ENCODE data around the gene LY6G6F.
A peak's percentile ranks its signal among the peaks of the same experiment; 100 is the strongest.

Gene LY6G6F, protein sequence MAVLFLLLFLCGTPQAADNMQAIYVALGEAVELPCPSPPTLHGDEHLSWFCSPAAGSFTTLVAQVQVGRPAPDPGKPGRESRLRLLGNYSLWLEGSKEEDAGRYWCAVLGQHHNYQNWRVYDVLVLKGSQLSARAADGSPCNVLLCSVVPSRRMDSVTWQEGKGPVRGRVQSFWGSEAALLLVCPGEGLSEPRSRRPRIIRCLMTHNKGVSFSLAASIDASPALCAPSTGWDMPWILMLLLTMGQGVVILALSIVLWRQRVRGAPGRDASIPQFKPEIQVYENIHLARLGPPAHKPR

DNA sequence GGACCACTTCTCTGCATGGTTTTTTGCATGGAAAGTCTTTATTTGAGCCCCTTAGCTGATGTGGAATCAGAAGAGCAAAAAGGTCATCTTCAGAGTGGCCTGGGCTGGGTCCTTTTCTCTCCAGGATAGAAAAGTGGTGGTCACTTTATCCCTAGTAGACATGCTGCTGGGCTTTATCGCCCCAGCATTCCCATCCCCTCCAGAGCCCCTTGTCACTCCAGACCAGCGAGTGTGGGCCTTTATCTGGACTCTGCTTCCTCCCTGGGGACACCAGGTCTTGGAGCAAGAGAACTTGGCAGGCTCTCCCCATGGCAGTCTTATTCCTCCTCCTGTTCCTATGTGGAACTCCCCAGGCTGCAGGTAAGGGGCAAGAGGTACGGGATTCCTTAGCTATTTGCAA lies at the start of gene LY6G6F:
TSS of gene LY6G6F (plus strand) at position 268 of the 400 bp plus-strand sequence. CDS start at position 309, 41 bp downstream.
- no peak for DNase-seq (ENCODE audit: low read depth in 2 of 2)

DNA sequence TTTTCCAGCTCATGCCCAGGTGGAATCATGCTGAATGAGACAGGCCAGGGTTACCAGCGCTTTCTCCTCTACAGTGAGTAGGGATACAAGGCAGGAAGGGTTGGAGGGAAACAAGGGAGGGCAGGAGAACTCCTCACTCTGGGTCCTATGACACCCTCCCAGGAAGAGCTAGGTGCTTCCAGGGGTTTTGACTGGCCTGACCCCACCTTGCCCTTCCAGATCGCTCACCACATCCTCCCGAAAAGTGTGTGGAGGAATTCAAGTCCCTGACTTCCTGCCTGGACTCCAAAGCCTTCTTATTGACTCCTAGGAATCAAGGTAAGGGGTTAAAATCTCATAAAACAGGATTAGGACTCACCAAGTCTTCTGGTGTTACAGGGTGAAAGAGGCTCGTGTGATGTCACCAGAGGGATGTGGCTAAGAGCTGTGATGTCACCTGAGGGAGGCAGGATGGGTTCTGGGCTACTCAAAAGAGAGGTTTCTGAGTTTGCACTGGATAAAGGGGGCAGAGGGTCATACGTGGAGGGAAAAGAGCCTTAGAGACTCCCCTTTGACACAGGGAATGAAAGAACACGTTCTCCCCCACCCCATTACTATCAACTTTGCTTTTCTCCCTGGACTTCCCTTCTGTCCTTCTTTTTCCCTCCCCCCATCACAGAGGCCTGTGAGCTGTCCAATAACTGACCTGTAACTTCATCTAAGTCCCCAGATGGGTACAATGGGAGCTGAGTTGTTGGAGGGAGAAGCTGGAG lies 49.1 kb upstream of the LY6G6F start:
- DNase-seq (ENCODE audit: low read depth in 2 of 2): no peak

DNA sequence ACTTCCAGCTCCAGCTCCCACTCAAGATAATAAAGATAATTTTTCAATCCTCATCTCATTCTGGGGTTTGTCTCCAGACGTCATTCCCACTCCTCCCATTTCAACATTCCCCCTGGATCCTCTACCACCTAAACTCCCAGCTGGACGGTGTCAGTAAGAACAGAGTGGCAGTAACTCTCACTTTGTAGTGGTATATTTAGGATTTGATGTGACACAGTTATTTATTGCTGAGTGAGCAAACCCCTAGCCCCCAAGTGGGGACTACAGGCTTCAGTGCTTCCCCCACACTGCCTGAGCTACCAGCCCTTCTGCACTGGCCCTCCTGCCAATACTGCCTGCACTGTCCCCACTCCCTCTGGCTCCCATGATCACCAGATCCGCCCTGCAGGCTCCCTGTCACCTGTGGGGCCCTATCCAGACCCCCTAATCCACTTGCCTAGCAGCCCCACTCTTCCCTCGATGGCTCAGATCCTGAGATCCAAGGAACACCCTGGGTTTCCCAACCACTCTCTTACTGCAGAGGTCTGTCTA lies 48.4 kb upstream of the LY6G6F start:
- no peak for DNase-seq (ENCODE audit: low read depth in 2 of 2)

DNA sequence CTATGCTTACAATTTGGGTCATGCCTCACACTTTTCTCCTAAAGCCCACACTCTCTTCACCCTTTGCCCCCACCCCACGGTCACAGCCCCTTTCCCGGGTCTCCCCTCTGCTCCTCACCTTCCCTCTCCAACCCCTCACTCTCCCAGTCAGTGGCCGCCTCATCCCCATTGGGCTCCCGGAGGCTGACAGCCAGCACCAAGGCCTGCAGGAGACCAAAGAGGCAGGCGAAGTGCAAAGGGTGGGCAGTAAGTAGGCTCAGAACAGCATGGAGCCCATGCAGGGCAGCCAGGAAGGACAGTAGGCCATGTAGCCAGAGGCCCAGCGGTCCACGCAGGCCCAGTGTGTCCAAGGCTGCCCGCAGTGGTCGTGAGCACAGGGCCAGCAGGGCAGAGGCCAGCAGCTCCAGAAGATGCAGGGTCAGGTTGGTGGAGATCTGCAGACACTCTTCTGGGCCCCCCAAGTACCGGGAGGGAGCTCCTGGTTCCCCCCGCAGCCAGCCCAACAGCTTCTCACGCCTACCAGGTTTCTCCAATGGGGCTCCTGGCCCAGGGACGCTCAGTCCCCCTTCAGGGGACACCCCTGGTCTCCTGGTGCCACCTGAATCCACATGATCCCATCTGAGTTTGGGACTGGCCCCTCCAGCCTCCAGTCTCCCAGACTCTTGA lies 47.5 kb upstream of the LY6G6F start:
- DNase-seq (ENCODE audit: low read depth in 2 of 2): no peak

DNA sequence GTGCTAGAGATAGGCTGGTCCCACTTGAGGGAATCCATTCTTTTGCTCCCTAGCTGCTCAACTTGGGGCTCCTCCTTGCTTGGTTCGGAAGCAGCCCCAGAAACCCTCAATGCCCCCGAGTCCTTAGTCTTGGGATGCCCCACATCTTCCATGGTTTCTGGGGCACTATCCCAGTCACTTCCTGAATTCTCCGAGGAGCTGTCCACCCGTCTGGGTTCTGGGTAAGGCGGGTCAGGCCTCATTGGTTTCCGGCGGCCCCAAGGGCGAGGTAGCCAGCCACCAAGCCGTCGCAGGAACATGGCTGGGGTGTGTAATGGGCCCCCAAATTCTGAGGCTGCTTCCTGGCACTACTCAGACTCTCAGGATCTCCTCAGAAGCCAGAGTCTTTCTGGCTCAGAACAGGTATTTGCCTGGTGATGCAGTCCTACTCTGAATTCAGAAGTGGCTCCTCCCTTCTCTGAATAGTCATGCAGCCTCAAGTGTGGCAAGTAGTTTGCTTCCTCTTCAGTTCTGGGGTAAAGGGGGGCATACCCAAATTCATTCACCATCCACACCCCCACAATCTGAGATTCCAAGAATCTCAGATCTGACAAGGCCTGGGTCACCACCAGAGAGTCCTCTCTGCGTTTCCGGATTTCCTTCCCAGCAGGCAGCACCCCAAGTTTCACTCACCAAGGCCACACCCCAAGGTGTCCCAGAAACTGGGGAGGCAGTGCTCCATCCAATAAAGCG lies 46.9 kb upstream of the LY6G6F start:
- DNase-seq (ENCODE audit: low read depth in 2 of 2): peak in 1 of 2 donors; percentile 28

DNA sequence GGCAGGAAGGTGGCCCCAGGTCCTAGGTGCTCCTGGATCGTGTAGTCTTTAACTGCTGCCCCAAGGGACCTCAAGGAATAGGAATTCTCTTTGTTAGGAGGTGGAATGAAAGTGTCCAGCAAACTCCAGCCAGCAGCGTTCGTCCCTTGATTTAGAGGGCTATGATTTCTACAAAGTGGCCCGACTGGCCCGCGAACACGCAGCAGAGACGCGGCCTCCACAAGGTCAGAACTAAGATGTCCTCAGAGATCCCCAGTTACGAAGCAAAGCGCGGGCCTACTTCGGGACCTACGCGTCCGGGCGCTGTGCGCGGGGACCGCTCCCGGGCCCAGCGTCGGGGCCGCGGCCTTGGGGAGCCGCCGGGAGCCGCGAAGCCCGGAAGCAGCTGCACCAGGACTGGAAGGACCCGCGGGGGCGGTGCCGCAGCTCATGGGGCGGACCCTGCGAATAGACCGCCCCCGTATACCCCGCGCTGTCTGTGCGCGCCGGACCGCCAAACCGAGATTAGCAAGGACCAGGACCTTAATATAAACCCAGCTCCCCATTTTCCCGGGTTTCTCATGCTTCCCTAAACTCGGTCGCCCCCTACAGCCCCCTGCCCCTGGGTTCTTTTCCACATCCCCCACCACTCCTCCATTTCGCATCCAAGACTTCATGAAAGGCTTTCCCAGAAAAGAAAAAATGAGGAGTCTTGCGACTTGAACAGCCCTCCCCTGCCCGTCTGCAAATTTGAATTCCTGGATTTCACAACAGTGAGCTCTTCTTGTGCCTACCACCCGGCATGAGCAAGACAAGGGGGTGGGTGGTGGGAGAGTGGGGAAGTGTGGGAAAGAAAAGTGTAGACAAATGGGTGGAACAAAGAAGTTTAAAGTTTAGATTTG lies 46.0 kb upstream of the LY6G6F start, which contains the start of gene C6orf47:
TSS of gene C6orf47 (minus strand) at position 398 of the 881 bp plus-strand sequence. CDS start 831 bp downstream, outside the sequence.
- peak; percentile 56 to 75 for DNase-seq (ENCODE audit: low read depth in 2 of 2)

DNA sequence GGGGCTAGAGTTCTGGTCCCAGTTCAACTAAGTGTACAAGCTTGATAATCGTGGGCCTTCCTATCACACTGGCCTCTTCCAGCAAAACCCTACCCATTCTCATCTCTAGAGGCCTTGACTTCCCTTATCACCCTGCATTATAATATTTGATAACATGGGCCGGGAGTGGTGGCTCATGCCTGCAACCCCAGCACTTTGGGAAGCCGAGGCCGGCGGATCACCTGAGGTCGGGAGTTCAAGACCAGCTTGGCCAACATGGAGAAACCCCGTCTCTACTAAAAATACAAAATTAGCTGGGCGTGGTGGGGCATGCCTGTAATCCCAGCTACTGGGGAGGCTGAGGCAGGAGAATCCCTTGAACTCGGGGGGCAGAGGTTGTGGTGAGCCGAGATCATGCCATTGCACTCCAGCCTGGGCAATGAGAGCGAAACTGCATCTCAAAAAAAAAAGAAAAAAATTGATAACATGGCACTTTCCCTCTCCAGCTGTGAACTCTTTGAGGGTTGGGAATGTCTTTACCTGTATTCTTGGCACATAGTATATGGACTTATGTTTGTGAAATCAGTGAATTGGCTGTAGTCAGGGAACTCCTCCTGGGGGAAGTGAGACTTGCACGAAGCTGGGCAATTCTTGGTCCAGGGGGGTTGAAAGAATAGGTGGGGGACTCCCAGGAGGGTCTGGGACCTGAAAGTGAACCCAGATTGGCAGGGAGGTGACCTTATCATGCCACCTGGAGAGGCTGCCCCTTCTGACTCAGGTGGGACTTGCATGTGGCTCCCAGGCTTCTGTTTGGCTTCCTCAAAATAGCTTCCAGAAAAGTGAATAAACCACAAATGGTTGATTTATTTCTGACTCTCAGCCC lies 45.2 kb upstream of the LY6G6F start:
- DNase-seq (ENCODE audit: low read depth in 2 of 2): no peak

DNA sequence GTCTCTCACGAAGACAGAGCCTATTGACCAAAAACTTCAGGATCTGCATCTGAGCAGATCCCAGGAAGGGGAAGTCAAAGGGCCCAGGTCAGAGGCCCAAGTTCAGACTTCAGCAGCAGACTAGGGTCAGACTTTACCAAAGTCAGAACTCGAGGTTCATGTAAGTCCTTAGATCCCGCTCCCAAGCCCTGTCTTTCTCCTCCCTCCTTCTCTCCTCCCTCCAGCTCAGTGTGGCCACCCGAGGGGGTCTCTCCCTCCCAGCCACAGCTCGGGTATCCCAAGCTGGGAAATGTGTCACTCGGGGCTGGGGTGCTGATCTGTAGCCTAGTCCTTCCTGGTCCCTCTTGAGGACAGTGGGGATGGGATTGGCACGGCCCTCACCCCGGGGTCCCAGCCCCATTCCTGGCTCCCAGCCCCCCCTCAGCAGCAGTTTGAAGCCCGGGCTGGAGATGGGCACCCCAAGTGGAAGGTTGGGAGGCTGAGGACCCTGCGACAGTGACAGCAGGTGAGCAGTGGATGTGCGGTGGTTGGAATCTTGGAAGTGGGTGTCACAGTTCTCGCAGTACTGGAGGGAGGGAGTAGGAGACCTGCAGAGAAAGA lies 44.4 kb upstream of the LY6G6F start:
- no peak for DNase-seq (ENCODE audit: low read depth in 2 of 2)

DNA sequence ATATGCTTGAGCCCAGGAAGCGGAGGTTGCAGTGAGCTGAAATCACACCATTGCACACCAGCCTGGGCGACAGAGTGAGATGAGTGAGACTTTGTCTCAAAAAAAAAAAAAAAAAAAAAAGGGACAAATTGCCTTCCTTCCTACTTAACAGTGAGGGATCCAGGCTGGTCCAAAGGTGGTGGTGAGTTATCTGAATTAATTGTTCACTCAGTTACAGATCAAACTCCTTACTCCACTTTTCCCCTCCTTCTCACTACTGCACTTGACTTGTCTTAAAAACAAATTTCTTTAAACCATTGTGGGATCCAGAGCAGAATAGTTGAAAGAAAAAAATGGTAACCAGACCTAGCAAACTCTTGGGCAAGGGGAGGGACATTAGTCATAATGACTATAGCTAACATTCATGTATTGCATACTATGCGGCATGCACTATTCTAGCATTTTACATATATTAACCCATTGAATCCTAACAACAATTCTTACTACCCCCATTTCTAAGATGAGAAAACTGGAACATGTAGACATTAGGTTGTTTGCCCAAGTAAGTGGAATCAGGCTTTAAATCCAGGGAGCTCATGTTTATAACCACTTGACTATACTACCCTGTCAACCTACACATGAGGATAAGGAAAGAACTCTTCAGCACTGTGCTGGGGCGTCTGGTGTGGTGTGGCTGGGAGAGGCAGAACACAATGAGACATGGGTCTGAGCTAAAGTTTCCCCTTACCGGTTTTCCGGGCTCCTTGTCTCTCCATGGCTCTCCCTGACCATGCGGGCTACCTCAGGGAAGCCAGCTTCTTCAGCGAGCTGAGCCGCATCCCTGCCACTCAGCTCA lies 43.3 kb upstream of the LY6G6F start:
- no peak for DNase-seq (ENCODE audit: low read depth in 2 of 2)

DNA sequence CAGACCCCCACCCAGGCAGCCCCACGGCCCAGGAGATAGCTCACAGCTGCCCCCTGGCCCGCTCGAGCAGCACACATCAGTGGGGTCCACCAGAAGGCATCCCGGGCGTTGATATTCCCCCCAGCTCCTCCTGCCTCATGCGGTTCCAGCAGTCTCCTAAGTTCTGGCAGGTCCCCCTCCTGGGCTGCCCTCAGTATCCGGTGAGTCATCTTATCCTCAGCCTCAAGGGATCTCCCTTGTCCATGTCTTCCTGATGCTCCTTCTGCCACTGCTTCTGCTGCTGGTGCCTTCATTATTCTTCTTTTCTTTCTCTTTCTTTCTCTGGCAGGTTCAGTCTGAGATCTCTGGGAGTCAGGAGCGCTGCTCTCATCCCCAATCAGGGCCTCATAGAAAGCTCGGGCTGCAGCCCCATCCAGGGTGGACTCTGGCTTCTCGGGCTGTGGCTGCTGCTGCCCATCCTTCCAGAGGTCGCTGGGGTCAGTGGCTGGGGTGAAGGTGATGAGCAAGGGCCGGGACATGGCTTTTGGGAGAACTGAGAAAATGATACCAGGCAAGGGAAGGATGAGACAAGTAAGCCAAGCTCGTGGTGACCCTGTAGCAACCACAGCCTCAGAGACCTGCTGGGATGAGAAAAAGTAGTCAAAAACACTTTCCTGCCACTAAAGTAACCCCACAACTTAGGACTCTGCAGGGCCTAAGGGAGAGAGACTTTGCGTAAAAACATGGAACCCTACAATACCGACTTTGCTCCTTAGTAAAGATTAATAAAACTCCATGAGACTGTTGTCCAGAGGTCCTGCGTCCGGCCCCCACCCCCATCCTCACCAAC lies 42.5 kb upstream of the LY6G6F start:
- no peak for DNase-seq (ENCODE audit: low read depth in 2 of 2)

DNA sequence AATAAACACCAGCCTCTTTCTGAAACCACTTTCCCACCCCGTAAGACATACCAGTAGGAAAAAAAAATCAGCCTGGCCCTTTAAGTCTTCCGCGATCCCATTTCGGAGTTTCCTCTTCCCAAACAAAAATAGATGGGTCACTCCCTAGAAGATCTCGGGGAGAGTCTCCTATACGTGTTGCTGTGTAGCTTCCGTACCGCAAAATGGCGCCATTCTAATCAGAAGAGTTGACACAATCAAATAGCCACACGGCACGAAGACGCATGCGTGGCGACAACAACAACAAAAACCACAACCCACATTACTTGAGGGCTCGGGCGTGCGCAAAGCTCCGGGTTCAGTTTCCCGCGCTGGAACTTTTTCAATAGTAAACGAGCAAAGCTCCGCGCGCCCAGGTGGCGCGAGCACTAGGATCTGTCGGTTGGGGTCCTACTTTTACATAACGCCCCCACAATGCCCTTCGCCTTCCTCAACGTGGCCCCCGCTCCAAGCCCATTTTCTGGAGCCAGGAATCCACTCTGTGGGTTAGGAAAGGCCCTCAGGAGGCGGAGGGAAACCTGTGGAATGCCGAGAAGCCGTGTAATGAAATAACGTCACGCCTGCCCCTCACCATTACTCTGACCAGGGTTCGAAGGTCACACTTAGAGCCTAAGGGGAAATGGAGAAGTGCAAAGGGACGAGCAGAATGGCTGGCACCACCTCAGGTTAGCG lies 41.7 kb upstream of the LY6G6F start, which contains the start of gene GPANK1:
TSS of gene GPANK1 (minus strand) at position 208 of the 711 bp plus-strand sequence. CDS start 519 bp downstream, outside the sequence.
- DNase-seq (ENCODE audit: low read depth in 2 of 2): peak; percentile 74 to 75

DNA sequence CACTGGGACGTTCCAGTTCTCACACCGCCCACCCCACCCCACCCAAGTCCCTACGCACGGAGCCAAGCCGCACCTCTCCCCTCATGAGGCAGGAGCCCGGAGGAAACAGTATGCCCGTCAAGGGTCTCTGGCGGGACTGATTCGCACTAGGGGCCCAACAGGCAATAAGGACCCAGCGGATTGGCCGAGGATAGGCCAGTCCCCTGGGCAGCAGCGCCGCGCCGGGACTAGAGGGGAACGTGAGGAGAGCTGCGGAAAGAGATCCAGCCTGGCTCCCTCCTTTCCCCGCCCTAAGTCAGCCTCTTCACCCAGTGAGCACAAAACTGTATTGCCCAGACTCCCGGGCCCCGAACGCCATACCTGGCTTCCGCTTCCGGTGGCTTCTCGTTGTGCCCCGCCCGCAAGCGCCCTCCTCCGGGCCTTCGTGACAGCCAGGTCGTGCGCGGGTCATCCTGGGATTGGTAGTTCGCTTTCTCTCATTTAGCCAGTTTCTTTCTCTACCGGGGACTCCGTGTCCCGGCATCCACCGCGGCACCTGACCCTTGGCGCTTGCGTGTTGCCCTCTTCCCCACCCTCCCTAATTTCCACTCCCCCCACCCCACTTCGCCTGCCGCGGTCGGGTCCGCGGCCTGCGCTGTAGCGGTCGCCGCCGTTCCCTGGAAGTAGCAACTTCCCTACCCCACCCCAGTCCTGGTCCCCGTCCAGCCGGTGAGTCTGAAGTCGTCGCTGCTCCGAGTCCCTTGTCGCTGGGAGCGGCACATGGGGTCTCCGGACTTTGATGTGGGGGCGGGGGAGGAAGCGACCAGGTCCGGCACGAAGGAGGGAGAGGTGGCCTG lies 40.9 kb upstream of the LY6G6F start, which contains the start of gene CSNK2B:
TSS of gene CSNK2B (plus strand) at position 580 of the 836 bp plus-strand sequence. CDS start 752 bp downstream, outside the sequence.
- peak; percentile 94 to 96 for DNase-seq (ENCODE audit: low read depth in 2 of 2)

DNA sequence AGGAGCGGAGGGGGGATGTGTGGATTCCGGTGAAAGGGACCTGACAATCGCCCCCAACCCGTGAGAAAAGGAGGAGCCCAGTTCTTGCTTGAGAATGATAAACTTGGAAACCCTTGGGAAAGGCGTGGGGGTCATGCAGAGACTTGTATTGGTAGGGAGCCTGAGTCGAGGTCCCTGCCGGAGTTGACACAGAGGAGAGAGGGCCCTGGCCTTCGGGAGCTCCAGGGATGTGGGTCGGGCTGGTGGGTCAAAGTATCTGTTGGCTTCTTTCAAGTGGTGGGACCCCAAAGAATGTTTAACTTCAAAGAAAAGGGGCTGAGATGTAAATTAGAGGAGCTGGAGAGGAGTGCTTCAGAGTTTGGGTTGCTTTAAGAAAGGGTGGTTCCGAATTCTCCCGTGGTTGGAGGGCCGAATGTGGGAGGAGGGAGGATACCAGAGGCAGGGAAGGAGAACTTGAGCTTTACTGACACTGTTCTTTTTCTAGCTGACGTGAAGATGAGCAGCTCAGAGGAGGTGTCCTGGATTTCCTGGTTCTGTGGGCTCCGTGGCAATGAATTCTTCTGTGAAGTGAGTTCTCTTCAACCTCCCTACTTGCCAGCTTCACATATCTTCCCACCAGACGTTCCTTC lies 40.2 kb upstream of the LY6G6F start:
- DNase-seq (ENCODE audit: low read depth in 2 of 2): no peak

DNA sequence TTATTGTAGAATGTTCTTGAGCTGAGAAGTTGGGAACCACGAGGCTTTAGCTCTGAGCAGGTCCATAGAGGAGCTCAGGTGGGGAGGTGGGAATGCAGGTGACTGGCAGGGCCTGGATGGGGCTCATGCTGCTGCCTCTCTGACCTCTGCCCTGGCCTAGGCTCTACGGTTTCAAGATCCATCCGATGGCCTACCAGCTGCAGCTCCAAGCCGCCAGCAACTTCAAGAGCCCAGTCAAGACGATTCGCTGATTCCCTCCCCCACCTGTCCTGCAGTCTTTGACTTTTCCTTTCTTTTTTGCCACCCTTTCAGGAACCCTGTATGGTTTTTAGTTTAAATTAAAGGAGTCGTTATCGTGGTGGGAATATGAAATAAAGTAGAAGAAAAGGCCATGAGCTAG lies 37.0 kb upstream of the LY6G6F start, which contains the start of gene LY6G5B:
TSS of gene LY6G5B (plus strand) at position 301 of the 400 bp plus-strand sequence. CDS start 975 bp downstream, outside the sequence.
- DNase-seq (ENCODE audit: low read depth in 2 of 2): no peak

Data from activated CD4-positive, alpha-beta T cell treated with anti-CD3 and anti-CD28 coated beads for 24 hours (primary cell).